ENCODE data around the gene SLC35F4. TPM values are rescaled to one million over a fixed set of nuclear protein-coding genes. Genes with fewer than 3 reads are reported as not detected.
A peak's percentile ranks its signal among the peaks of the same experiment; 100 is the strongest.

Gene SLC35F4
- total and polyA plus RNA-seq, 2 of the 4 experiments (the other 2 are of a cell fraction) = not detected

DNA sequence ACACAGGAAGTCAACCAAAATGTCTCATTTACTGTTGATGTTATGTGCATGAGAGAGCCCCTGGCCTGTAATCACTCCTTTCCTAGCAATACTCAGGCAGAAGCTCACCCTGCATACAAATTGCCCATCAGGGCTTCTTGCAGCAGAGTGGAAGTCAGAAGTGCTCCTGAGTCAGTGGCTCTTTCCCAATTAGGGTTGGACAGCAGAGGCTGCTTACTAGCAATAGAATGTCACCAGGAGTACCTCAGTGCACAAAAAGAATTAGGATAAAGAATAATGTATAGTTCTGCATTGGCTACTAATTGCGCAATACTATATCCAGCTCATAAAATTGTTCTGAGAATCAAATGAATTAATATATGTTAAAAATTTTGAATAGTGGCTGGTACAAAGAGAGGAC is 161.1 kb downstream of the SLC35F4 start:
- H2BK20ac ChIP-seq (ENCODE audit: low read depth, low read length) = no peak overlapping the region
- BruUV-seq (replicated peaks) = no TSS peak
- ATAC-seq (ENCODE audit: low read depth) = no peak
- H2BK120ac ChIP-seq (ENCODE audit: low read depth, low read length) = no peak overlapping the region
- no peaks in the 10 kb centered on the region for H4K20me1 ChIP-seq (ENCODE audit: insufficient read depth, low read length)
- H3K9ac ChIP-seq (ENCODE audit: low read depth, low read length) = no peak overlapping the region
- no peaks in the 10 kb centered on the region for H3K36me3 ChIP-seq (ENCODE audit: control insufficient read depth, insufficient read depth, low read length)
- no peak overlapping the region for H4K8ac ChIP-seq (ENCODE audit: low read depth in 2 of 2, low read length in 2 of 2)
- H2AFZ ChIP-seq (replicated peaks; ENCODE audit: low read length, poor library complexity) = no peak overlapping the region
- in situ Hi-C loops (cut with MboI; ENCODE audit: low sequenced_read_pairs) (no loop called here), dilution Hi-C loops (cut with HindIII; ENCODE audit: low sequenced_read_pairs, unreplicated experiment) (no loop called here), intact Hi-C loops (cut with micrococcal nuclease) (no loop called here)
- H3K56ac ChIP-seq (ENCODE audit: extremely low read depth, insufficient read depth, low read length) = no peak overlapping the region
- H3K14ac ChIP-seq (replicated peaks; ENCODE audit: low read depth, low read length) = no peak overlapping the region
- no peak overlapping the region for H3K18ac ChIP-seq (ENCODE audit: low read depth, low read length)
- CTCF ChIA-PET = interaction anchor here (2.1 kb wide), 1 partner anchor 12 kb away, joined by 6 read pairs; no protein-coding TSS in a partner anchor
- H2AK9ac ChIP-seq (replicated peaks; ENCODE audit: low read depth, low read length, poor library complexity) = no peak overlapping the region
- no peaks in the 10 kb centered on the region for H3K9me1 ChIP-seq (ENCODE audit: insufficient read depth, low read length)
- no peak overlapping the region for H4K5ac ChIP-seq (ENCODE audit: low read depth, low read length)
- TF ChIP-seq, protein P1, sequence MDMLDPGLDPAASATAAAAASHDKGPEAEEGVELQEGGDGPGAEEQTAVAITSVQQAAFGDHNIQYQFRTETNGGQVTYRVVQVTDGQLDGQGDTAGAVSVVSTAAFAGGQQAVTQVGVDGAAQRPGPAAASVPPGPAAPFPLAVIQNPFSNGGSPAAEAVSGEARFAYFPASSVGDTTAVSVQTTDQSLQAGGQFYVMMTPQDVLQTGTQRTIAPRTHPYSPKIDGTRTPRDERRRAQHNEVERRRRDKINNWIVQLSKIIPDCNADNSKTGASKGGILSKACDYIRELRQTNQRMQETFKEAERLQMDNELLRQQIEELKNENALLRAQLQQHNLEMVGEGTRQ (IDR thresholded peaks at IDR 0.05; ENCODE audit: low read depth, low read length) = no peak
- TF ChIP-seq CEBPB (IDR thresholded peaks at IDR 0.05; ENCODE audit: low read depth, low read length) = peak; percentile 91
- no peak overlapping the region for H3K27ac ChIP-seq (ENCODE audit: insufficient read depth, low read length)
- no peak overlapping the region for H3K4ac ChIP-seq (ENCODE audit: low read depth, low read length)
- no peak overlapping the region for H3K4me3 ChIP-seq (ENCODE audit: insufficient read depth, low read depth, low read length)
- H3K9me3 ChIP-seq (ENCODE audit: control insufficient read depth, insufficient read depth, low read length) = no peaks in the 10 kb centered on the region; the same call in 1 of the 2 replicates
- H2BK5ac ChIP-seq (ENCODE audit: low read depth, low read length, poor library complexity, severe bottlenecking) = no peak overlapping the region
- no peaks in the 10 kb centered on the region for H3K79me1 ChIP-seq (ENCODE audit: low read depth in 1 of 2, low read length in 2 of 2)
- H3K27me3 ChIP-seq (ENCODE audit: control insufficient read depth, insufficient read depth, low read length) = no peaks in the 10 kb centered on the region
- WGBS, 2 experiments (ENCODE audit: extremely low coverage in 2 of 2, insufficient read length in 1 of 2) = no CpG with 5 or more reads among the region's 1 CpG
- no peak overlapping the region for H4K91ac ChIP-seq (ENCODE audit: insufficient read depth, low read depth, low read length)
- POLR2A ChIA-PET (ENCODE audit: unreplicated experiment) = no interaction called here
- H3K4me1 ChIP-seq (ENCODE audit: control insufficient read depth, insufficient read depth, low read length) = no peaks in the 10 kb centered on the region
- no peak overlapping the region for H3K23ac ChIP-seq (ENCODE audit: low read depth, low read length)
- DNase-seq = no peak
- H3K4me2 ChIP-seq (ENCODE audit: low read depth, low read length) = no peak overlapping the region
- no peak overlapping the region for H2BK15ac ChIP-seq (ENCODE audit: low read depth, low read length)
- no peak overlapping the region for H2AK5ac ChIP-seq (ENCODE audit: low read depth, low read length)
